GM23338 (cell line): ENCODE results near the gene PREB. TPM values are rescaled to one million over a fixed set of nuclear protein-coding genes. Genes with fewer than 3 reads are reported as not detected.

Experiments used
- ATAC-seq: fragments of 200-7000 bp; cut with Tn5 transposase; 3 replicates; pipeline ENCODE4 v1.9.1; 2020
- DNase-seq: peaks from one replicate; pipeline ENCODE4 v3.0.0-alpha.2; 2015; ENCODE audit warnings: low spot score
- H2AFZ ChIP-seq: fragments of 200-600 bp; sonication (generic); 2 replicates; pipeline ENCODE4 v1.8.0; 2016; ENCODE audit warnings: antibody characterized with exemption, mild to moderate bottlenecking, moderate library complexity
- H3F3A ChIP-seq: fragments of 200-600 bp; sonication (generic); replicated peaks from 2 replicates; pipeline ENCODE4 v1.8.0; 2017; ENCODE audit warnings: antibody characterized with exemption, mixed run types, low read depth
- H3K27ac ChIP-seq: fragments of 200-600 bp; sonication (generic); 2 replicates; pipeline ENCODE4 v1.6.1; 2016; ENCODE audit warnings: low read depth
- H3K27me3 ChIP-seq: fragments of 200-600 bp; sonication (generic); 2 replicates; pipeline ENCODE4 v1.8.0; 2016; ENCODE audit warnings: mild to moderate bottlenecking, mixed run types, moderate library complexity; ENCODE audit not compliant: insufficient read depth
- H3K36me3 ChIP-seq: fragments of 200-600 bp; sonication (generic); 2 replicates; pipeline ENCODE4 v1.8.0; 2016; ENCODE audit warnings: mild to moderate bottlenecking; ENCODE audit not compliant: insufficient read depth
- H3K4me1 ChIP-seq: fragments of 200-600 bp; sonication (generic); 2 replicates; pipeline ENCODE4 v1.8.0; 2016; ENCODE audit warnings: mild to moderate bottlenecking, moderate library complexity; ENCODE audit not compliant: insufficient read depth
- H3K4me2 ChIP-seq: fragments of 200-600 bp; sonication (generic); 2 replicates; pipeline ENCODE4 v1.7.1; 2017; ENCODE audit warnings: mixed run types
- H3K4me3 ChIP-seq: fragments of 200-600 bp; sonication (generic); 2 replicates; pipeline ENCODE4 v1.6.1; 2016; ENCODE audit warnings: mixed run types
- H3K79me2 ChIP-seq: fragments of 200-600 bp; sonication (generic); replicated peaks from 2 replicates; pipeline ENCODE4 v1.8.0; 2017; ENCODE audit warnings: mild to moderate bottlenecking; ENCODE audit not compliant: insufficient read depth
- H3K9me2 ChIP-seq: fragments of 200-600 bp; sonication (generic); 2 replicates; pipeline ENCODE4 v1.8.0; 2017; ENCODE audit not compliant: insufficient read depth
- H4K20me1 ChIP-seq: fragments of 200-600 bp; sonication (generic); replicated peaks from 2 replicates; pipeline ENCODE4 v1.8.0; 2017; ENCODE audit warnings: mild to moderate bottlenecking; ENCODE audit not compliant: insufficient read depth
- H3K27ac Mint-ChIP-seq: 2 replicates; pipeline ENCODE4 v1.8.0; 2020; ENCODE audit warnings: inconsistent platforms, mild to moderate bottlenecking, moderate library complexity, mixed read lengths
- H3K27me3 Mint-ChIP-seq: 3 replicates; pipeline ENCODE4 v1.8.0; 2022; ENCODE audit warnings: low read depth, mild to moderate bottlenecking, moderate library complexity, mixed read lengths, inconsistent platforms; ENCODE audit not compliant: insufficient read depth, poor library complexity
- H3K36me3 Mint-ChIP-seq: 3 replicates; pipeline ENCODE4 v1.8.0; 2021; ENCODE audit warnings: low read depth, mild to moderate bottlenecking, inconsistent platforms, moderate library complexity, mixed read lengths
- H3K4me1 Mint-ChIP-seq: 3 replicates; pipeline ENCODE4 v1.8.0; 2020; ENCODE audit warnings: mild to moderate bottlenecking, inconsistent platforms, mixed read lengths
- H3K4me3 Mint-ChIP-seq: 3 replicates; pipeline ENCODE4 v1.8.0; 2021; ENCODE audit warnings: moderate library complexity, mild to moderate bottlenecking, inconsistent platforms, mixed read lengths
- H3K9me3 Mint-ChIP-seq: 3 replicates; pipeline ENCODE4 v1.8.0; 2020; ENCODE audit warnings: moderate library complexity, mild to moderate bottlenecking, inconsistent platforms, mixed read lengths
- CREB1 ChIP-seq: fragments of 250-450 bp; sonication (Bioruptor Pico); IDR thresholded peaks from 2 replicates; pipeline ENCODE4 v1.5.0; 2020; ENCODE audit warnings: low read depth, mild to moderate bottlenecking, moderate library complexity
- CTCF ChIP-seq, 2 experiments: fragments of 200-600 bp in 1 of 2; sonication (generic) in 1 of 2; conservative IDR thresholded peaks; 2 replicates each; pipeline versions ENCODE4 v1.5.1 to v1.6.1; 2016 to 2017; ENCODE audit warnings: antibody characterized with exemption in 2 of 2, low read depth in 2 of 2, mild to moderate bottlenecking in 2 of 2, moderate library complexity in 1 of 2
- EZH2 ChIP-seq: fragments of 200-600 bp; sonication (generic); IDR thresholded peaks from one replicate; pipeline ENCODE4 v1.8.0; 2017; ENCODE audit warnings: antibody characterized with exemption, mild to moderate bottlenecking, low read depth; ENCODE audit not compliant: unreplicated experiment
- JUNB ChIP-seq: IDR thresholded peaks from one replicate; pipeline ENCODE4 v1.6.1; 2016; ENCODE audit warnings: antibody characterized with exemption; ENCODE audit not compliant: unreplicated experiment
- NANOG ChIP-seq: IDR thresholded peaks from 2 replicates; pipeline ENCODE4 v1.6.1; 2016; ENCODE audit warnings: antibody characterized with exemption, borderline replicate concordance
- POLR2AphosphoS5 ChIP-seq: IDR thresholded peaks from 2 replicates; pipeline ENCODE4 v1.6.1; 2016; ENCODE audit warnings: antibody characterized with exemption, low read depth
- REST ChIP-seq: IDR thresholded peaks from one replicate; pipeline ENCODE4 v1.6.1; 2018; ENCODE audit warnings: antibody characterized with exemption; ENCODE audit not compliant: unreplicated experiment
- STAT1 ChIP-seq: IDR thresholded peaks from one replicate; pipeline ENCODE4 v1.6.1; 2016; ENCODE audit warnings: antibody characterized with exemption; ENCODE audit not compliant: unreplicated experiment
- ZNF114 ChIP-seq: fragments of 250-450 bp; sonication (Bioruptor Pico); IDR thresholded peaks from 2 replicates; pipeline ENCODE4 v1.5.0; 2020; ENCODE audit warnings: mild to moderate bottlenecking, moderate library complexity
- ZNF331 ChIP-seq: fragments of 250-450 bp; sonication (Bioruptor Pico); IDR thresholded peaks from 2 replicates; pipeline ENCODE4 v1.5.0; 2020; ENCODE audit warnings: low read depth, mild to moderate bottlenecking, moderate library complexity
- polyA plus RNA-seq: library from polyadenylated mRNA; unstranded; fragments of >200 nt; fragmentation: Nextera tagmentation; extraction: Ambion mirVana; gene quantifications from 2 replicates; pipeline ENCODE4 v1.2.1, GENCODE V29; 2016
- total RNA-seq: library from RNA; depleted of rRNA; stranded (reverse); fragments of >200 nt; shearing (Covaris generic); gene quantifications from 2 replicates; pipeline ENCODE4 v1.2.3, GENCODE V29; 2014
- TF ChIP-seq, protein P1 (sequence below): fragments of 250-450 bp; sonication (Bioruptor Pico); IDR thresholded peaks from 2 replicates; pipeline ENCODE4 v1.5.0; 2020; ENCODE audit warnings: mild to moderate bottlenecking, moderate library complexity
- TF ChIP-seq, protein P2 (sequence below): IDR thresholded peaks from 2 replicates; pipeline ENCODE4 v1.6.1; 2016; ENCODE audit warnings: antibody characterized with exemption

Gene PREB
- total and polyA plus RNA-seq, 2 experiments from 2014 or later, result 41.2 to 79.7 TPM

DNA sequence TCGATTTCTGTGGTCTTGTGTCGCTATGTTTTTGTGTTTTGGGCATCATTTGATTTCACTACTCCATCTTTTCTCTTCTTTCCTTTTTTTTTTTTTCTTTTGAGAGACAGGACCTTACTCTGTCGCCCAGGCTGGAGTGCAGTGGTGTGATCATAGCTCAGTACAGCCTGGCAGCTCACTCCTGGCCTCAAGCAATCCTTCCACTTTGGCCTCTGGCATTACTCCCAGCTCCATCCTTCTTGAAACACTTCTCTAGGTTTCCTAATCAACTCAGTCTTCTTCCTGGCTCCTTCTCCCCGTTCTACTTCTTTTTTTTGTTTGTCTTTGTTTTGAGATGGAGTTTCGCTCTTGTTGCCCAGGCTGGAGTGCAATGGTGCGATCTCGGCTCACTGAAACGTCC is 40.9 kb upstream of the PREB start (continued):
- no peak for TF ChIP-seq CTCF (conservative IDR thresholded peaks at IDR 0.05; ENCODE audit: low read depth in 2 of 2)
- TF ChIP-seq JUNB, result no peak
- no peak for TF ChIP-seq POLR2AphosphoS5

GRCh38 chr2:27174638-27175037 is 40.2 kb upstream of the PREB start:
- no peaks in the 10 kb centered on the region for H3K9me3 Mint-ChIP-seq
- peaks cover 3% of the 10 kb centered on the region; the same call in 1 of the 3 replicates for H3K4me1 Mint-ChIP-seq
- Histone ChIP-seq H3K36me3 (no peaks in the 10 kb centered on the region), H4K20me1 (no peaks in the 10 kb centered on the region), H2AFZ (peak overlapping the region; percentile 26; the same call in 1 of the 2 replicates), H3K4me1 (no peaks in the 10 kb centered on the region), H3K79me2 (no peaks in the 10 kb centered on the region), H3K27ac (no peak overlapping the region), H3K27me3 (no peaks in the 10 kb centered on the region), H3K4me2 (no peak overlapping the region), H3F3A (no peaks in the 10 kb centered on the region), H3K4me3 (no peak overlapping the region), H3K9me2 (no peaks in the 10 kb centered on the region)
- ATAC-seq (peak; percentile 40), DNase-seq (no peak)
- H3K4me3 Mint-ChIP-seq, result no peak overlapping the region
- no peaks in the 10 kb centered on the region for H3K36me3 Mint-ChIP-seq
- H3K27me3 Mint-ChIP-seq, result no peaks in the 10 kb centered on the region
- no peak overlapping the region for H3K27ac Mint-ChIP-seq
- TF ChIP-seq POLR2AphosphoS5, result no peak
- TF ChIP-seq CREB1, result no peak
- TF ChIP-seq REST, result no peak
- TF ChIP-seq ZNF331 (CRISPR knock-in tag), result no peak
- TF ChIP-seq, protein P1, sequence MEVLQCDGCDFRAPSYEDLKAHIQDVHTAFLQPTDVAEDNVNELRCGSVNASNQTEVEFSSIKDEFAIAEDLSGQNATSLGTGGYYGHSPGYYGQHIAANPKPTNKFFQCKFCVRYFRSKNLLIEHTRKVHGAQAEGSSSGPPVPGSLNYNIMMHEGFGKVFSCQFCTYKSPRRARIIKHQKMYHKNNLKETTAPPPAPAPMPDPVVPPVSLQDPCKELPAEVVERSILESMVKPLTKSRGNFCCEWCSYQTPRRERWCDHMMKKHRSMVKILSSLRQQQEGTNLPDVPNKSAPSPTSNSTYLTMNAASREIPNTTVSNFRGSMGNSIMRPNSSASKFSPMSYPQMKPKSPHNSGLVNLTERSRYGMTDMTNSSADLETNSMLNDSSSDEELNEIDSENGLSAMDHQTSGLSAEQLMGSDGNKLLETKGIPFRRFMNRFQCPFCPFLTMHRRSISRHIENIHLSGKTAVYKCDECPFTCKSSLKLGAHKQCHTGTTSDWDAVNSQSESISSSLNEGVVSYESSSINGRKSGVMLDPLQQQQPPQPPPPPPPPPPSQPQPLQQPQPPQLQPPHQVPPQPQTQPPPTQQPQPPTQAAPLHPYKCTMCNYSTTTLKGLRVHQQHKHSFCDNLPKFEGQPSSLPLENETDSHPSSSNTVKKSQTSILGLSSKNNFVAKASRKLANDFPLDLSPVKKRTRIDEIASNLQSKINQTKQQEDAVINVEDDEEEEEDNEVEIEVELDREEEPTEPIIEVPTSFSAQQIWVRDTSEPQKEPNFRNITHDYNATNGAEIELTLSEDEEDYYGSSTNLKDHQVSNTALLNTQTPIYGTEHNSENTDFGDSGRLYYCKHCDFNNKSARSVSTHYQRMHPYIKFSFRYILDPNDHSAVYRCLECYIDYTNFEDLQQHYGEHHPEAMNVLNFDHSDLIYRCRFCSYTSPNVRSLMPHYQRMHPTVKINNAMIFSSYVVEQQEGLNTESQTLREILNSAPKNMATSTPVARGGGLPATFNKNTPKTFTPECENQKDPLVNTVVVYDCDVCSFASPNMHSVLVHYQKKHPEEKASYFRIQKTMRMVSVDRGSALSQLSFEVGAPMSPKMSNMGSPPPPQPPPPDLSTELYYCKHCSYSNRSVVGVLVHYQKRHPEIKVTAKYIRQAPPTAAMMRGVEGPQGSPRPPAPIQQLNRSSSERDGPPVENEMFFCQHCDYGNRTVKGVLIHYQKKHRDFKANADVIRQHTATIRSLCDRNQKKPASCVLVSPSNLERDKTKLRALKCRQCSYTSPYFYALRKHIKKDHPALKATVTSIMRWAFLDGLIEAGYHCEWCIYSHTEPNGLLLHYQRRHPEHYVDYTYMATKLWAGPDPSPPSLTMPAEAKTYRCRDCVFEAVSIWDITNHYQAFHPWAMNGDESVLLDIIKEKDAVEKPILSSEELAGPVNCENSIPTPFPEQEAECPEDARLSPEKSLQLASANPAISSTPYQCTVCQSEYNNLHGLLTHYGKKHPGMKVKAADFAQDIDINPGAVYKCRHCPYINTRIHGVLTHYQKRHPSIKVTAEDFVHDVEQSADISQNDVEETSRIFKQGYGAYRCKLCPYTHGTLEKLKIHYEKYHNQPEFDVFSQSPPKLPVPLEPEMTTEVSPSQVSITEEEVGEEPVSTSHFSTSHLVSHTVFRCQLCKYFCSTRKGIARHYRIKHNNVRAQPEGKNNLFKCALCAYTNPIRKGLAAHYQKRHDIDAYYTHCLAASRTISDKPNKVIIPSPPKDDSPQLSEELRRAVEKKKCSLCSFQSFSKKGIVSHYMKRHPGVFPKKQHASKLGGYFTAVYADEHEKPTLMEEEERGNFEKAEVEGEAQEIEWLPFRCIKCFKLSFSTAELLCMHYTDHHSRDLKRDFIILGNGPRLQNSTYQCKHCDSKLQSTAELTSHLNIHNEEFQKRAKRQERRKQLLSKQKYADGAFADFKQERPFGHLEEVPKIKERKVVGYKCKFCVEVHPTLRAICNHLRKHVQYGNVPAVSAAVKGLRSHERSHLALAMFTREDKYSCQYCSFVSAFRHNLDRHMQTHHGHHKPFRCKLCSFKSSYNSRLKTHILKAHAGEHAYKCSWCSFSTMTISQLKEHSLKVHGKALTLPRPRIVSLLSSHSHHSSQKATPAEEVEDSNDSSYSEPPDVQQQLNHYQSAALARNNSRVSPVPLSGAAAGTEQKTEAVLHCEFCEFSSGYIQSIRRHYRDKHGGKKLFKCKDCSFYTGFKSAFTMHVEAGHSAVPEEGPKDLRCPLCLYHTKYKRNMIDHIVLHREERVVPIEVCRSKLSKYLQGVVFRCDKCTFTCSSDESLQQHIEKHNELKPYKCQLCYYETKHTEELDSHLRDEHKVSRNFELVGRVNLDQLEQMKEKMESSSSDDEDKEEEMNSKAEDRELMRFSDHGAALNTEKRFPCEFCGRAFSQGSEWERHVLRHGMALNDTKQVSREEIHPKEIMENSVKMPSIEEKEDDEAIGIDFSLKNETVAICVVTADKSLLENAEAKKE (CRISPR knock-in tag), result no peak
- no peak for TF ChIP-seq STAT1
- TF ChIP-seq ZNF114, result no peak
- TF ChIP-seq NANOG, result no peak
- TF ChIP-seq, protein P2, sequence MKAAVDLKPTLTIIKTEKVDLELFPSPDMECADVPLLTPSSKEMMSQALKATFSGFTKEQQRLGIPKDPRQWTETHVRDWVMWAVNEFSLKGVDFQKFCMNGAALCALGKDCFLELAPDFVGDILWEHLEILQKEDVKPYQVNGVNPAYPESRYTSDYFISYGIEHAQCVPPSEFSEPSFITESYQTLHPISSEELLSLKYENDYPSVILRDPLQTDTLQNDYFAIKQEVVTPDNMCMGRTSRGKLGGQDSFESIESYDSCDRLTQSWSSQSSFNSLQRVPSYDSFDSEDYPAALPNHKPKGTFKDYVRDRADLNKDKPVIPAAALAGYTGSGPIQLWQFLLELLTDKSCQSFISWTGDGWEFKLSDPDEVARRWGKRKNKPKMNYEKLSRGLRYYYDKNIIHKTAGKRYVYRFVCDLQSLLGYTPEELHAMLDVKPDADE, result no peak
- TF ChIP-seq EZH2, result no peak
